Stimulated activated CD8-positive, alpha-beta memory T cell treated with anti-CD3 and anti-CD28 coated beads, Interleukin-15, amount 100 ng/mL, for 48 hours (primary cell): Measurements from ENCODE around the gene ST7.
"Not testable (repeated sequence)": the region's sequence is repeated elsewhere in the genome, so short reads cannot be mapped to it uniquely, and the experiment has no call there.

ENCODE experiments used
- DNase-seq, 2 donors: peaks; one replicate each; pipeline ENCODE4 v3.0.0-alpha.2; 2020; ENCODE audit warnings: low read depth in 2 of 2

Gene ST7

GRCh38 chr7:116950889-116951351 lies 2.4 kb upstream of the ST7 start:
- no peak for DNase-seq

DNA sequence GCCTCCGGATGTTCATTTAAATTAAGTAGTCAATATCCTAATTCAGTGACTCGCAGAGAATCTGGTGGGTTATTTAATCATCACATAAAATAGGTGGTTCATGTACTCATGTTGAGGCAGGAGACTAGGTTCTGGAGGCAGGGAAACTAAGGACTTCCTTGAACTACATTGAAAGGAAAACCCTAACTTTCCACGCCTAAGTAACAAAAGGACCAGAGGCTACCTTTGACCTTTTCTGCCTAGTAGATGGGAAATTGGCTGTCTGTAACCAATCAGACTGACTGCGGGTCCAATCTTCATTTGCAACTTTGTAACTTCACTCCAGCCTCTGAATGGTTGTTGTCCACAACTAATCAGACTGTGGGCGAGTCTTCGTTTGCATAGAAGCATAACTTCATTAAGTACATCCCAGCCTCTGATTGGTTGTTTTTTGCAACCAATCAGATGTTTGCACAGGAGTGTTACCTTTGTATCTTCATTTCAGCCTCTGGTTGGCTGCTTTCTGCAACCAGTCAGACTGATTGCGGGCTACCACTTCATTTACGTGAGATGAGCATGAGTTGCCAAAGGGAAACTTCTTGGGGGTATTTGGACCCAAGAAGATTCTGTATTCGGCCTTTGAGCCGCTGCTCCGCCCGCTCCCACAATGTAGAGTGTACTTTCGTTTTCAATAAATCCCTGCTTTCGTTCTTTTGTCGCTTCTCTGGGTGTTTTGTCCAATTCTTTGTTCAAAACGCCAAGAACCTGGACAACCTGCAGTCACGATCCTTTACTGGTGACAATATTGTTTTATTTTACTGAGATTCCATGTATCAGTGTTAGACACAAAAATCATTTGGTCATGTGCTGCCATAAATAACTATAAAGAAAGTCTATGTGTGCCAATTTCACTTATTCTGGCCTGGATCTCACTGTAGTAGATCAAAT lies 1.7 kb upstream of the ST7 start:
- DNase-seq: no peak

- DNase-seq: no peak
Observed at GRCh38 chr7:116952635-116953371, 498 bp upstream of the ST7 start.

GRCh38 chr7:116953906-116954838 lies 871 bp downstream of the ST7 start:
- DNase-seq: no peak

DNA sequence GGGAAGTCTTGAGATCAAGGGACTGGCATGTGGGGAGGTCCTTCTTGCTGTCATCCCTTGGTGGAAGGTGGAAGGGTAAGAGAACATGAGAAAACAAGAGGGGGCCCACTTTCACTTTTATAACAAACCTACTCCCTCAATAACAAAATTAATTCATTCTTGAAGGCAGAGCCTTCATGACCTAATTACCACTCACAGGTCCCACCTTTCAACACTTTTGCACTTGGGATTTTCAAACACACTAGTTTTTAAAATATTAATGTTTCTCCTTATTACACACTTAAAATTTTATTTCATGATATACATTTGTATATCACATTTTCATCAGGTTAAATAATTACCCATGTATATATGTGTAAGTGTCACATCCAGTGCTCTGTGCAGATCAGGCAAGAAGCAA lies 2.0 kb downstream of the ST7 start:
- no peak for DNase-seq

GRCh38 chr7:116955801-116956476 lies 2.6 kb downstream of the ST7 start:
- no peak for DNase-seq

GRCh38 chr7:116956477-116956804 lies 3.1 kb downstream of the ST7 start:
- DNase-seq: no peak

DNA sequence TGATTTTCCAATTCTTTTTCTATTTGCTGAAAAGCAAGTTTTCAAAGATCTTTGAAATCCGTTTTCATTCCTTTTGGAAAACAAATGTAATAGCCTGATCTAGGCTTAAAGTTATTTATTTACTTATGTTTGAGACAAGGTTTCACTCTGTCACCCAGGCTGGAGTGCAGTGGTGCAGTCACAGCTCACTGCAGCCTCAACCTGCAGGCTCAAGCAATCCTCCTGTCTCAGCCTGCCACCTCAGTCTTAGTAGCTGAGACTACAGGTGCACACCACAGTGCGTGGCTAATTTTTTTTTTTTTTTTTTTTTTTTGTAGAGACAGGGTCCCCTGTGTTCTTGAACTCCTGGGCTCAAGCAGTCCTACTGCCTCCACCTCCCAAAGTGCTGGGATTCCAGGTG lies 4.6 kb downstream of the ST7 start:
- no peak for DNase-seq

- not testable (repeated sequence) for DNase-seq
Observed at GRCh38 chr7:116961966-116962673, 8.8 kb downstream of the ST7 start.

- no peak for DNase-seq
Observed at GRCh38 chr7:116963234-116963633, 9.9 kb downstream of the ST7 start.

- DNase-seq: no peak
Observed at GRCh38 chr7:116966601-116967000, 13.3 kb downstream of the ST7 start.

GRCh38 chr7:116967254-116967922 lies 14.1 kb downstream of the ST7 start:
- no peak for DNase-seq

- DNase-seq: no peak
Observed at GRCh38 chr7:116967983-116968382, 14.7 kb downstream of the ST7 start.

DNA sequence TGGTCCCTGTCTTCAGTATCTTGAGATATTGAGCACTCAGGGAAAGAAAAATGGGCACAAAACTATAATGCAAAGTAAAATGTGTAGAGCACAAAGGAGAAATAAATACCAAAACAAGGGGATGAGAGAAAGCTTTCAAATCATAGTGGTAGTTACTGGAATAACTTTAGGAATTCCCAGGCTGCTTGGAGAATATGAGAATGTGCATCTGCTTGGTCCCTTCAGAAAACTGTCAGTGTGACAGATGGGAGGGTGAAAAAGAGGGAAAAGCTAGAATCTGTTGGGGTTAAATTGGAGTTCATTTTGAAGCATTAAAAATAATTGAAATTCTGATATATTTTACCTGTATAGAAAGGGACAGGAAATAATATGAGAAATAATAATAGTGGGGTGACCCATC lies 15.3 kb downstream of the ST7 start:
- DNase-seq: no peak

- DNase-seq: no peak
Observed at GRCh38 chr7:116969371-116969902, 16.1 kb downstream of the ST7 start.

DNA sequence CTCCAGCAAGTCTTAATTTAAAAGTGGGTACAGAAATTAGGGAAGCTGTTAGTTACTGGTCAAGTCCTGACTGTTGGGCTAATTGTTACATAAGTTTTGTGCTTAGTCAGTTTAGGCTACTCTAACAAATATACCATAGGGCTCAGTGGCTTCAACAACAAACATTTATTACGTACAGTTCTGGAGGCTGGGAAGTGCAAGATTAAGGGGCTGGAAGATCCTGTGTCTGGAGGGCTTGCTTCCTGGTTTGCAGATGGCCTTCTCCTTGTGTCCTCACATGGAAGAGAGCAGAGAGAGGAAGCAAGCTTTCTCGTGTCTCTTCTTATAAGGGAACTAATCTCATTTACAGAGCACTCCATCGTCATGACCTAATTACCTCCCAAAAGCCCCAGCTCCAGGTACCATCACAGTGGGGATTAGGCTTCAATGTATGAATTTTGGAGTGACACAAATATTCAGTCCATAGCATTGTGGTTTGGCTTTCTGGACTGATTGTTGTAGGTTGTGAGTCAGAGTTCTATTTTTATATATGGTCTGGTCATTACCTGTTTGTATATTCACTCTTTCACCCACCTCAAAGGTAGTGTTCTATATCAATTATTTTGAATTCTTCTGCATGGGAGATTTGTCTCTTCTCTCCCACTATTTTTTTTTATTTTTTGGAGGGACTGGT lies 17.1 kb downstream of the ST7 start:
- DNase-seq: no peak

DNA sequence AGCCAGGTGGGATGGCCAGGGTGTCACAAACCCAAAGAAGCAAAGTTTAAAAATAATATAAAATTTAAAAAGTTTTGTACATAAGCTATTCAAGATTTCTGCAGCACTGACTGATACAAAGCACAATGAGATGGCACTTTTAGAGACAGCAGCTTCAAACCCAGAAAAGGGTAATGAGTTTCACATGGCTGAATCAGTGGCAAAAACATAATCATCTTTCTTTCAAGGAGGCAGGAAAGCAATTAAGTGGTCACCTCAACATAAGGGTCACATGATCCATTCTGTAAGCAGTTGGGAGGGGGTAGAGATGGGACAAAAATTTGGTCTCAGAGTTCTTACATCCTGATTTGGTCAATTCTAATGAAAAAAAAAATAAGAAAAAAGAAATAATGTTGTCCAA lies 17.9 kb downstream of the ST7 start:
- DNase-seq: not testable (repeated sequence)

DNA sequence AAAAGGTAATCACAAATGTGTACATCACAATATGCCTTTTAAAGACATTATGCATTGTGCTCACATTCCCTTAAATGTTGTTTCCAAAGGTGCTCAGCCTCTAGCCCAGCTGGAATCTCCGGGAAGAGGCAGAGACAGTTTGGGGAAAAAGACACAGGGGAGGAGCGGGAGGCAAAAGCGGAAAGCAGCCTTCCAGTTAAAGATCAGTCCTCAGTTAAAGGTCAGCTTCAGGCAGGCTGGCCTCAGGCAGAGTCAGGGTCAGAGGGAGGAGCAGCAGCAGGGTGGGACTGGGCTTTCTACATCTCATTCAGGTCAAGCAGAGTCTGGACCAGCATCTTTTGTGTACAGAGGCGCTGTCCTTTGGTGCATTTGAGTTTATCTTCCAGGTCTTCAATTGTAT lies 18.6 kb downstream of the ST7 start:
- no peak for DNase-seq

- DNase-seq: not testable (repeated sequence)
Observed at GRCh38 chr7:116975024-116975423, 21.7 kb downstream of the ST7 start.
